Testis (tissue), 2 donors: ENCODE results near the gene LAMA3.

Experiments used
- POLR2A ChIP-seq: fragments of 450-650 bp; IDR thresholded peaks from one replicate; pipeline ENCODE4 v1.6.1; 2017; ENCODE audit warnings: antibody characterized with exemption, mild to moderate bottlenecking, moderate library complexity
- TF ChIP-seq, protein P1 (sequence below), 3 experiments: fragments of 450-650 bp in 2 of 3; fragments of 200-600 bp in 1 of 3; sonication (generic) in 1 of 3; IDR thresholded peaks; one replicate each; pipeline ENCODE4 v1.5.1; 2016 to 2019; ENCODE audit warnings: antibody characterized with exemption in 3 of 3, mild to moderate bottlenecking in 2 of 3, moderate library complexity in 1 of 3

DNA sequence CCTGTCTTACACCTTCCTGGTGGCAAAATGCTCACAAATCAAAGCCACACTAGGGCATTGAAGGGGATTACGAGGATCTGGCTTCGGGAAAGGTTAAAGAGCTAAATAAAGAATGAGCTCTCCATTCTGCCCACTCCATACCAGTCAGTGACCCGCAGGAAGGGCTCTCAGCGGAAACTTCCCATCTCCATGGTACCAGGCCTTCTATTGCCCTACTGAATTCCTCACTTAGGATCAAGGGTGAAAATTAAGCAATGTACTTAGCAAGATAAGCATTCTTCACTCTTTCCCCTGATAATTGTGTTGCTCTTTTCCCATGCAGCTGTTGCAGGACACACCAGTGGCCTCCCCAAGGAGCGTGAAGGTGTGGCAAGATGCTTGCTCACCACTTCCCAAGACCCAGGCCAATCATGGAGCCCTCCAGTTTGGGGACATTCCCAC lies 249.7 kb downstream of the LAMA3 start:
- TF ChIP-seq POLR2A: no peak
- TF ChIP-seq, protein P1, sequence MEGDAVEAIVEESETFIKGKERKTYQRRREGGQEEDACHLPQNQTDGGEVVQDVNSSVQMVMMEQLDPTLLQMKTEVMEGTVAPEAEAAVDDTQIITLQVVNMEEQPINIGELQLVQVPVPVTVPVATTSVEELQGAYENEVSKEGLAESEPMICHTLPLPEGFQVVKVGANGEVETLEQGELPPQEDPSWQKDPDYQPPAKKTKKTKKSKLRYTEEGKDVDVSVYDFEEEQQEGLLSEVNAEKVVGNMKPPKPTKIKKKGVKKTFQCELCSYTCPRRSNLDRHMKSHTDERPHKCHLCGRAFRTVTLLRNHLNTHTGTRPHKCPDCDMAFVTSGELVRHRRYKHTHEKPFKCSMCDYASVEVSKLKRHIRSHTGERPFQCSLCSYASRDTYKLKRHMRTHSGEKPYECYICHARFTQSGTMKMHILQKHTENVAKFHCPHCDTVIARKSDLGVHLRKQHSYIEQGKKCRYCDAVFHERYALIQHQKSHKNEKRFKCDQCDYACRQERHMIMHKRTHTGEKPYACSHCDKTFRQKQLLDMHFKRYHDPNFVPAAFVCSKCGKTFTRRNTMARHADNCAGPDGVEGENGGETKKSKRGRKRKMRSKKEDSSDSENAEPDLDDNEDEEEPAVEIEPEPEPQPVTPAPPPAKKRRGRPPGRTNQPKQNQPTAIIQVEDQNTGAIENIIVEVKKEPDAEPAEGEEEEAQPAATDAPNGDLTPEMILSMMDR (IDR thresholded peaks at IDR 0.05): no peak
